Measurements from ENCODE around the gene AGER.
A peak's percentile ranks its signal among the peaks of the same experiment; 100 is the strongest.

Gene AGER

GRCh38 chr6:32174416-32174815 is 9.6 kb downstream of the AGER start:
- DNase-seq (ENCODE audit: extremely low spot score, insufficient read length, low read depth) = no peak
- no peak for FAIRE-seq

GRCh38 chr6:32173051-32173727 is 10.9 kb downstream of the AGER start:
- no peak for DNase-seq (ENCODE audit: extremely low spot score, insufficient read length, low read depth)
- no peak for FAIRE-seq

GRCh38 chr6:32171234-32171633 is 12.8 kb downstream of the AGER start:
- FAIRE-seq = no peak
- no peak for DNase-seq (ENCODE audit: extremely low spot score, insufficient read length, low read depth)

- FAIRE-seq = no peak
These were observed 13.8 kb downstream of the AGER start for GRCh38 chr6:32170294-32170693.

GRCh38 chr6:32168807-32169591 is 15.1 kb downstream of the AGER start:
- FAIRE-seq = no peak

More at GRCh38 chr6:32170294-32170693, 13.8 kb downstream of the AGER start:
- no peak for DNase-seq (ENCODE audit: extremely low spot score, insufficient read length, low read depth)

GRCh38 chr6:32168350-32168749 is 15.7 kb downstream of the AGER start:
- FAIRE-seq (no peak), DNase-seq (ENCODE audit: extremely low spot score, insufficient read length, low read depth) (no peak)

More at GRCh38 chr6:32168807-32169591, 15.1 kb downstream of the AGER start:
- no peak for DNase-seq (ENCODE audit: extremely low spot score, insufficient read length, low read depth)

- DNase-seq (ENCODE audit: extremely low spot score, insufficient read length, low read depth) (no peak), FAIRE-seq (no peak)
These were observed 16.2 kb downstream of the AGER start for GRCh38 chr6:32167761-32168262.

- FAIRE-seq = no peak
These were observed 16.8 kb downstream of the AGER start for GRCh38 chr6:32167154-32167760.

GRCh38 chr6:32166411-32167061 is 17.5 kb downstream of the AGER start:
- no peak for DNase-seq (ENCODE audit: extremely low spot score, insufficient read length, low read depth)
- FAIRE-seq = no peak

More at GRCh38 chr6:32167154-32167760, 16.8 kb downstream of the AGER start:
- no peak for DNase-seq (ENCODE audit: extremely low spot score, insufficient read length, low read depth)

GRCh38 chr6:32164295-32164694 is 19.8 kb downstream of the AGER start, which contains the start of gene EGFL8:
Gene EGFL8, plus strand, starts transcription at chr6:32164595. Its CDS starts 1,571 bp downstream, at chr6:32166166.
- no peak for FAIRE-seq

GRCh38 chr6:32163559-32164258 is 20.3 kb downstream of the AGER start:
- FAIRE-seq (no peak), DNase-seq (ENCODE audit: extremely low spot score, insufficient read length, low read depth) (no peak)

More at GRCh38 chr6:32164295-32164694, 19.8 kb downstream of the AGER start, which contains the start of gene EGFL8:
- no peak for DNase-seq (ENCODE audit: extremely low spot score, insufficient read length, low read depth)

GRCh38 chr6:32158052-32158451 is 26.0 kb downstream of the AGER start:
- no peak for FAIRE-seq
- DNase-seq (ENCODE audit: extremely low spot score, insufficient read length, low read depth) = no peak

GRCh38 chr6:32156891-32157290 is 27.2 kb downstream of the AGER start:
- no peak for FAIRE-seq
- DNase-seq (ENCODE audit: extremely low spot score, insufficient read length, low read depth) = no peak

GRCh38 chr6:32154514-32155161 is 29.4 kb downstream of the AGER start:
- DNase-seq (ENCODE audit: extremely low spot score, insufficient read length, low read depth) (peak; percentile 58), FAIRE-seq (peak; percentile 77)

- DNase-seq (ENCODE audit: extremely low spot score, insufficient read length, low read depth) (no peak), FAIRE-seq (no peak)
These were observed 30.2 kb downstream of the AGER start, which contains the start of gene PPT2 for GRCh38 chr6:32153564-32154513. Gene PPT2, plus strand, starts transcription at chr6:32154141. Its CDS starts 454 bp downstream, at chr6:32154595.

- FAIRE-seq = no peak
- no peak for DNase-seq (ENCODE audit: extremely low spot score, insufficient read length, low read depth)
These were observed 31.1 kb downstream of the AGER start for GRCh38 chr6:32152769-32153563.

Data from GM18507 (cell line).